Pancreas (tissue), 10 donors: ENCODE measurements around the gene GAS6. TPM values are rescaled to one million over a fixed set of nuclear protein-coding genes. Genes with fewer than 3 reads are reported as not detected.
A peak's percentile ranks its signal among the peaks of the same experiment; 100 is the strongest.

Experiments used
- ATAC-seq, 4 donors: fragments of 200-7000 bp; cut with Tn5 transposase; one replicate each; pipeline versions ENCODE4 v1.8.0 to v1.9.1; 2020; ENCODE audit warnings: mild to moderate bottlenecking in 4 of 4, moderate library complexity in 4 of 4
- DNase-seq, 6 donors: peaks; one replicate each; pipeline ENCODE4 v3.0.0-alpha.2; 2020
- FAIRE-seq: peaks from 2 replicates; lab custom pipeline; 2012; peaks lifted over from hg19 to GRCh38; lab: Jason Lieb, UNC
- H3K27ac ChIP-seq, 4 donors: fragments of 200-600 bp; sonication (generic); 1 replicate in 3 of 4; 2 replicates in 1 of 4; pipeline versions ENCODE4 v1.5.0 to v1.8.0; 2020
- H3K27me3 ChIP-seq, 4 donors: fragments of 200-600 bp; one replicate each; pipeline ENCODE4 v1.8.0; 2021
- H3K36me3 ChIP-seq, 3 donors: fragments of 200-600 bp; sonication (generic) in 1 of 3; one replicate each; pipeline versions ENCODE4 v1.5.0 to v1.8.0; 2020 to 2021
- H3K4me1 ChIP-seq, 3 donors: fragments of 200-600 bp; one replicate each; pipeline ENCODE4 v1.8.0; 2021
- H3K4me3 ChIP-seq, 4 donors: fragments of 200-600 bp; sonication (generic) in 2 of 4; one replicate each; pipeline versions ENCODE4 v1.5.0 to v1.8.0; 2020 to 2021
- H3K9me3 ChIP-seq, 4 donors: fragments of 200-600 bp; one replicate each; pipeline ENCODE4 v1.8.0; 2021
- CTCF ChIP-seq, 4 donors: fragments of 200-600 bp; sonication (generic) in 3 of 4; IDR thresholded peaks; one replicate each; pipeline versions ENCODE4 v1.5.0 to v1.8.0; 2021; ENCODE audit warnings: antibody characterized with exemption in 4 of 4
- WGBS, 2 donors: extraction: QIAGEN DNeasy Blood & Tissue Kit; methylation state at CpG; one replicate each; pipeline ENCODE4 v1.1.7; 2013; 5-methylcytosine and 5-hydroxymethylcytosine counted together
- intact Hi-C, 3 donors: fragments of 100-400 bp; cut with DNase I; formaldehyde crosslinking; loops; one replicate each; pipeline versions ENCODE4 v1.11.1 to v1.14.2; 2022
- polyA plus RNA-seq, 2 donors: library from polyadenylated mRNA; stranded (reverse); fragments of 200-250 nt; gene quantifications; one replicate each; pipeline ENCODE4 v1.2.3, GENCODE V29; 2013
- total RNA-seq, 6 donors: library from RNA; stranded (reverse); fragmentation: NEBNext Ultra II Directional in 4 of 6; extraction: Animal tissue kit (Norgen Biotek cat#: 25700) in 4 of 6; gene quantifications; one replicate each; pipeline versions ENCODE4 v1.2.1 to v1.2.4, GENCODE V29; 2021 to 2023
- donor health status: healthy with polysubstance abuse.
- donor health status: DM: no; HTN: no; CAD: no; lungs with moderate emphysema.
- donor health status: DM: no; HTN: no; CAD: no.
- donor health status: control.
- donor health status: control.
- donor health status: Bipolar disorder and iron deficiency.
- donor health status: DM: yes; HTN: yes; CAD: no.
- donor health status: DM: no; HTN: no; CAD: no.
- donor health status: DM: no; HTN: no; CAD: no.
- donor health status: DM: yes; HTN: yes; CAD: no.

GAS6 gene
- total and polyA plus RNA-seq, 8 donors = 24.3 to 124 (median 42.2) TPM

GRCh38 chr13:113822956-113823744, 40.7 kb downstream of the GAS6 start:
- peaks cover 0 to 24% (median 6%) of the 10 kb centered on the region in 3 donors for H3K36me3 ChIP-seq
- FAIRE-seq (no peak), DNase-seq (peak in 1 of 6 donors; percentile 67), ATAC-seq (no peak)
- 81 to 91% methylated on average over 45 of the region's 45 CpGs for WGBS, 2 donors
- H3K4me3 ChIP-seq = no peak overlapping the region
- no peak for TF ChIP-seq CTCF (IDR thresholded peaks at IDR 0.05)
- intact Hi-C loops = loop anchor here in 1 of 3 donors (10.0 kb wide), 1 partner anchor 112 kb away; no protein-coding TSS in a partner anchor
- H3K9me3 ChIP-seq = no peaks in the 10 kb centered on the region
- no peak overlapping the region for H3K27ac ChIP-seq
- H3K27me3 ChIP-seq = no peaks in the 10 kb centered on the region
- H3K4me1 ChIP-seq = no peaks in the 10 kb centered on the region

GRCh38 chr13:113822266-113822665, 41.6 kb downstream of the GAS6 start:
- Histone ChIP-seq H3K27me3 (no peaks in the 10 kb centered on the region), H3K9me3 (no peaks in the 10 kb centered on the region), H3K27ac (no peak overlapping the region), H3K4me1 (no peaks in the 10 kb centered on the region), H3K36me3 (peaks cover 0 to 22% (median 6%) of the 10 kb centered on the region in 3 donors), H3K4me3 (no peak overlapping the region)
- DNase-seq (peak in 1 of 6 donors; percentile 77), FAIRE-seq (no peak), ATAC-seq (no peak)
- no peak for TF ChIP-seq CTCF (IDR thresholded peaks at IDR 0.05)
- WGBS, 2 donors = 92 to 97% methylated on average over 12 of the region's 12 CpGs
- intact Hi-C loops = loop anchor here in 1 of 3 donors (10.0 kb wide), 1 partner anchor 113 kb away; no protein-coding TSS in a partner anchor

GRCh38 chr13:113821847-113822246, 42.0 kb downstream of the GAS6 start:
- no peak for DNase-seq
- FAIRE-seq = no peak
- no peaks in the 10 kb centered on the region for H3K9me3 ChIP-seq
- ATAC-seq = no peak
- H3K4me1 ChIP-seq = peaks cover 0 to under 1% (median 0%) of the 10 kb centered on the region in 3 donors
- 90 to 91% methylated on average over 24 of the region's 24 CpGs for WGBS, 2 donors
- no peak overlapping the region for H3K4me3 ChIP-seq
- H3K27me3 ChIP-seq = no peaks in the 10 kb centered on the region
- peaks cover 0 to 21% (median 6%) of the 10 kb centered on the region in 3 donors for H3K36me3 ChIP-seq
- intact Hi-C loops = loop anchor here in 1 of 3 donors (10.0 kb wide), 1 partner anchor 113 kb away; no protein-coding TSS in a partner anchor
- H3K27ac ChIP-seq = no peak overlapping the region
- no peak for TF ChIP-seq CTCF (IDR thresholded peaks at IDR 0.05)

- no peak for TF ChIP-seq CTCF (IDR thresholded peaks at IDR 0.05)
- no peak for FAIRE-seq
- peaks cover 0 to 21% (median 6%) of the 10 kb centered on the region in 3 donors for H3K36me3 ChIP-seq
- H3K4me1 ChIP-seq = peaks cover 0 to 4% (median 0%) of the 10 kb centered on the region in 3 donors
- DNase-seq = peak in 2 of 6 donors; percentile 34 to 77
- ATAC-seq = peak in 3 of 4 donors; percentile 17 to 33 (median 29)
- no peaks in the 10 kb centered on the region for H3K9me3 ChIP-seq
- H3K4me3 ChIP-seq = no peak overlapping the region
- intact Hi-C loops = loop anchor here in 1 of 3 donors (10.0 kb wide), 1 partner anchor 114 kb away; no protein-coding TSS in a partner anchor
- 72 to 76% methylated on average over 54 of the region's 54 CpGs for WGBS, 2 donors
- H3K27me3 ChIP-seq = no peaks in the 10 kb centered on the region
- H3K27ac ChIP-seq = no peak overlapping the region
Measured at GRCh38 chr13:113820813-113821651, 42.8 kb downstream of the GAS6 start.
